Uterus (tissue), 2 donors: Measurements from ENCODE around the gene IYD.

Experiments used
- POLR2A ChIP-seq, 2 donors: fragments of 450-650 bp; IDR thresholded peaks; one replicate each; pipeline ENCODE4 v1.6.1; 2016; ENCODE audit warnings: antibody characterized with exemption in 2 of 2, mild to moderate bottlenecking in 1 of 2, moderate library complexity in 1 of 2
- TF ChIP-seq, protein P1 (sequence below), 4 experiments: fragments of 200-600 bp in 2 of 4; fragments of 450-650 bp in 2 of 4; sonication (generic) in 2 of 4; IDR thresholded peaks; one replicate each; pipeline ENCODE4 v1.5.1; 2016 to 2019; ENCODE audit warnings: antibody characterized with exemption in 4 of 4, mild to moderate bottlenecking in 2 of 4, moderate library complexity in 1 of 4

DNA sequence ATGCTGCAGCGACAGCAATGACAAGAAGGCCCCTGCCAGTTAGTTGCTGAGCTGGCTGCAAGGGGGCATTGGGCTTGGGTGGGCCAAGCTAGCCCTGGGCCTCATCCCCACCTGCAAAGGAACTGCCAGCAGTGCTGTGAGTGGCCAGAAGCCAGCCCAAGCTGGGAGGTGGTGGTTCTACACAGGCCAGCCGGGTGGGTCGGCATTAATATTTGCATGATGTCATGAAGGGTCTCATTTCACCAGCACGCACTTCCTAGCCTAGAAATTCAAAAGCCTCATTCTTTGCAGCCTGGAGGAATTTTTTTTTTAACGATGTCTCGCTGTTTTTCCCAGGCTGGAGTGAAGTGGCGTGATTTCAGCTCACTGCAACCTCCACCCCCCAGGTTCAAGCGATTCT, 62.0 kb downstream of the IYD start:
- TF ChIP-seq, protein P1, sequence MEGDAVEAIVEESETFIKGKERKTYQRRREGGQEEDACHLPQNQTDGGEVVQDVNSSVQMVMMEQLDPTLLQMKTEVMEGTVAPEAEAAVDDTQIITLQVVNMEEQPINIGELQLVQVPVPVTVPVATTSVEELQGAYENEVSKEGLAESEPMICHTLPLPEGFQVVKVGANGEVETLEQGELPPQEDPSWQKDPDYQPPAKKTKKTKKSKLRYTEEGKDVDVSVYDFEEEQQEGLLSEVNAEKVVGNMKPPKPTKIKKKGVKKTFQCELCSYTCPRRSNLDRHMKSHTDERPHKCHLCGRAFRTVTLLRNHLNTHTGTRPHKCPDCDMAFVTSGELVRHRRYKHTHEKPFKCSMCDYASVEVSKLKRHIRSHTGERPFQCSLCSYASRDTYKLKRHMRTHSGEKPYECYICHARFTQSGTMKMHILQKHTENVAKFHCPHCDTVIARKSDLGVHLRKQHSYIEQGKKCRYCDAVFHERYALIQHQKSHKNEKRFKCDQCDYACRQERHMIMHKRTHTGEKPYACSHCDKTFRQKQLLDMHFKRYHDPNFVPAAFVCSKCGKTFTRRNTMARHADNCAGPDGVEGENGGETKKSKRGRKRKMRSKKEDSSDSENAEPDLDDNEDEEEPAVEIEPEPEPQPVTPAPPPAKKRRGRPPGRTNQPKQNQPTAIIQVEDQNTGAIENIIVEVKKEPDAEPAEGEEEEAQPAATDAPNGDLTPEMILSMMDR (IDR thresholded peaks at IDR 0.05), result no peak
- no peak for TF ChIP-seq POLR2A (IDR thresholded peaks at IDR 0.05)
